HG02884 (cell line): Measurements from ENCODE around the gene OR3A2.
"Not testable (repeated sequence)": the region's sequence is repeated elsewhere in the genome, so short reads cannot be mapped to it uniquely, and the experiment has no call there.

Source experiments
- ATAC-seq: cut with Tn5 transposase; IDR thresholded peaks from one replicate; pipeline ENCODE4 v1.9.1; 2021; ENCODE audit warnings: mild to moderate bottlenecking, moderate library complexity; ENCODE audit not compliant: unreplicated experiment

Gene OR3A2

DNA sequence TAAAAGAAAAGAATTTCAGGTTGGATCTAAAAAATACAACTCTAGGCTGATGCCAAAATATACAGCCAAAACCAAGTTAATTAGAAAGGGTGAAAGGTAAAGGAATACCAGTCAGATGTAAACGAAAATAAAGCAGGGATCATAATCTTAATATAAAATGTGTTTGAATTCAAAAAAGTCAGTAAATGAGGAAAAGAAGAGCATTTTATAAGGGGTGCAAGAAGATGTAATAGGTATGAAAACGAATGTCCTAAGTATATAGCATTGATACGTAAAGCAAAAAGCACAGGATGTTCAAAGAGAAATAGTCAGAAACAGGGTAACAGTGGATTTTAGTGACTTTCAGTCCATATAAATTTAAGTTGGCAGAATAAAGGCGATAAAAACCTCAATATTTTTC, 90.5 kb downstream of the OR3A2 start:
- no peak for ATAC-seq

DNA sequence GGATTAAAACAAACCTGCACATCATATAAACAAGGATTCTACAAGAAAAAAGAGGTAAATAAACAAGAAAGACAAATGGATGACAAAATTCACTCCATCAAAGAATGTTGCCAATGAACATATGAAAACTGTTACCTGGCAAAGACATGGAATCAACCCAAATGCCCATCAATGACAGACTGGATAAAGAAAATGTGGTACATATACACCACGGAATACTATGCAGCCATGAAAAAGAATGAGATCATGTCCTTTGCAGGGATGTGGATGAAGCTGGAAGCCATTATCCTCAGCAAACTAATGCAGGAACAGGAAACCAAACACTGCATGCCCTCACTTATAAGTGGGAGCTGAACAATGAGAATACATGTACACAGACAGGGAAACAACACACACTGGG, 92.6 kb downstream of the OR3A2 start:
- not testable (repeated sequence) for ATAC-seq

DNA sequence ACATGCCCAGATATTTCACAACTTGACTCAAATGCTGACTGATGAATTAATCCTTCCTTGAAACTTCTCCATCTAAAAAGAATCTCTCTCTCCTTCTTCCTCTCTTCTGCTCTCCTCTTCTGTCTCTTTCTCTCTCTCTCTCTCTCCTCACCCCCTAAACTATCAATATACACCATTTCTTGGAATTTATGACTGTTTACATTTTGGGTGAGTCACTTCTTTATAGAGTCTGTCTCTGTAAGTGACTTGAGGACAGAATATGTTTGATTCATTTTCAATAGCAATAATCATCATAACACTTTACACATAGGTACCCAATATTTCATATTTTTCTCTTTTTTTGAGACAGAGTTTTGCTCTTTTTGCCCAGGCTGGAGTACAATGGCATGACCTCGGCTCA, 103.2 kb downstream of the OR3A2 start:
- no peak for ATAC-seq

DNA sequence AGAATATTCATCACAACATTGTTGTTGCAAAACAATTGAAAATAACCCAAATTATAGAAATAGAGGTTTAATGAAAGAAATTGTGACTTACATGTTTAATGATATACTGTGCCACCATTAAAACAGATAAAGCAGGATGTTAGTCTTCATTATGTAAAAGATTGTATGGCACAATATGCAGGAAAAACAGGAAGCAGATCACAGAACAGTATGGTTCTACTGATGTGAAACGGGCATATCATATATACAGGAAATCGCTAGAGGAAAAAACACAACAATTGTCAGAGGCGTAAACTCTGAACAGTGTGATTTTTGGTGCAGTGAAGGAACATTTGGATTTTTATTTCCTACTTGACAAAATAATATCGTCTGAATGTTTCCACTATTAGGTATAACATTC, 110.0 kb downstream of the OR3A2 start:
- ATAC-seq: no peak

DNA sequence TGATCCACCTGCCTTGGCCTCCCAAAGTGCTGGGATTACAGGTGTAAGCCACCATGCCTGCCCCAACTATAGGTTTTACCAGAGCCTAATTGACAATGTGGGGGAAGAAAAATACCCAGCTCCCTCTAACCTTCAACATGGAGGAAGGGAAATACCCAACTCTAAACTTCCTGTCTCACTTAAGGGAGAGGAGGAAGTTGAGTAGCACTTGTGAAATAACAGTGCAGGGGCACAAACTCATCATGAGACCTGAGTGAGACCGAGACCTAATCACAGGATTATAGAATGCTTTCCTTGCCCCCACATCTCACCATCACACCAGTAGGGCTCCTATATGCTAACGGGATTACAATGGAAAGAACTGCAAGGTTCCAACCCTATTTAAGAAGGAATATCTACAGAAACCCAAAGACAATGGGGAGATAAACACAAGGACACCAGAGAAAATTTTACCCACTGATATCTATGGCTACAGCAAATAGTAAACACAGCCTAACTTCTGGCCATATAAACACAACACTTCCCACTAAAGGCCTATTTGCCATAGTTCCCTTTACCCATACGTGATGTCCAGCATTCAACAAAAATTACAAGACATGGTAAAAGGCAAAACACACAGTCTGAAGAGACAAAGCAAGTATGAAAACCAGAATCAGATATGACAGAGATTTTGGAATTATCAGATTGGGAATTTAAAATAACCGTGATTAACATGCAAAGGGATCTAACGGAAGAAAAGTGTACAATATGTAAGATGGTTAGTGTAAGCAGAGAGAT, 114.8 kb downstream of the OR3A2 start:
- no peak for ATAC-seq

DNA sequence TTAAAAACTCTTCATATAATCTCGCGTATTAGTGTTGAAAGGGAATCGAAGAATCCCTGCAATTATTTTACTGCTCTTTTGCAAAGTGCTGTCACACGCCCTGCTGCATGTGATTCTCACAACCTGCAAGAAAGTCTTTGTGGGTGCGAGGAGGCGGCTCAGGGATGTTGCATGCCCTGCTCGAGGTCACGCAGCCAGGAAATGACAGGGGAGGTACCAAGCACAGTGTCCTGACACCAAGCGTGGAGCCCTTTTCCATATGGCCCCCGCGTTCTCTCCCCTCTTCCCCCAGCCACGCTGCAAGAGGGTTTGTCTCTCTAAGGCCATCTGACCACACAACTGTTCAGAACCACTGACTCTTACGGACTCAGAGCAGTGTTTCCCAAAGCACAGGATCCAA, 125.5 kb downstream of the OR3A2 start:
- no peak for ATAC-seq

DNA sequence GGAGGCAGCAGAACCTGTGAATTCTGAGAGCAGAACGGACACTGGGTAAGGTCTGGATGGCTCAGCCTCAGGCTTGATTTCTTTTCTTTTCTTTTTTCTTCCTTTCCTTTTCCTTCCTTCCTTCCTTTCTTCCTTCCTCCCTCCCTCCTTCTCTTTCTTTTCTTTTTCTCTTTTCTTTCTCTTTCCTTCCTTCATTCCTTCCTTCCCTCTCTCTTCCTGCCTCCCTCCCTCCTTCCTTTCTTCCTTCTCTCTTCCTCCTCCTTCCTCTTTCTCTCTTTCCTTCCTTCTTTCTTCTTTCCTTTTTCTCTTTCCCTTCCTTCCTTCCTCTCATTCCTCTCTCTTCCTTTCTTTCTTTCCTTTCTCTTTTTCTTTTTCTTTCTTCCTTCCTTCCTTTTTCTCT, 125.9 kb downstream of the OR3A2 start:
- ATAC-seq: no peak

DNA sequence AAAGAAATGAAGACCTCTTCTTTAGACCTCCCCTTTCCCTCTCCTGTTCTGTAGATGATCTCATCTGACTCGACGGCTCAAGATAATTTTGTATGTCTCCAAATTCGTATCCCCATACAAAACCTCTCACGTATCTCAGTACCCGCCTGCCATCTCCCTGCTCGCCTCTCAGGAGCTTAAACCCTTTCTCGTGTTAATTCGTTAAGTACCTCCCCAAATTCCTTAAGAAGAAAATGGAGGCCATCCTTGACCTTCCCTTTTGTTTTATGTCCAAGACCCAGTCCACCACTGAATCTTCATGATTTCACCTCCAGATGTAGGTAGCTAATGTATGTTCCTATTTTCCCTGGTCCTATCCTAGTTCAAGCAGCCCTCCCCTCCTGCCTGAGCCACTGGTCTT, 129.5 kb downstream of the OR3A2 start:
- no peak for ATAC-seq

DNA sequence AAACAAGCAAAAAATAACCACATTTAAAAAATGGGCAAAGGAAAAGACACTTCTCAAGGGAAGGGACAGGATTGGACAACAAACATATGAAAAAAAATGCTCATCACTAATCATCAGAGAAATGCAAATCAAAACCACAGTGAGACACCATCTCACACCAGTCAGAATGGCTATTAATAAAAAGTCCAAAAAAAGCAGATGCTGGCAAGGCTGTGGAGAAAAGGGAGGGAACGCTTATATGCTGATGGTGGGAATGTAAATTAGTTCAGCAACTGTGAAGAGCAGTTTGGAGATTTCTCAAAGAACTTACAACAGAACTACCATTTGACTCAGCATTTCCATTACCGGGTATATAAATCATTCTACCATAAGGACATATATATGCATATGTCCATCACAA, 137.1 kb downstream of the OR3A2 start:
- ATAC-seq: not testable (repeated sequence)

DNA sequence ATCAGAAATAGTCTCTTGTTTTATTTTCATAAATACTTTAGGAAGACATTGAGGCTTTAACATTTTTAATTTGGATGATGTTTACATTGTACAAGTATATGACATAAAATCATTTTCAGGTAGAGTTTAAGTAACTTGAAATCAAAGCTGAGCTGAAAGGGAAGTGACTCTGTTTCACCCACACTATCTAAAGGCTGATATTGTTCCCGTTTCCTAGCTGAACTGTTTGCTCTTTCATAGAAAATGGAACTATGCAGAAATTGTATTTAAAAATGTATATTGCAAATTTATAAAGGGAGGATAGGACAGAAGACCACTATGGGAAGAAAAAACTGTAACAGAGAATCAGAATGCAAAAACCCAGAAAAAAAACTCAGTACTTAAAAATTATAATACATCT, 141.3 kb downstream of the OR3A2 start:
- ATAC-seq: not testable (repeated sequence)

DNA sequence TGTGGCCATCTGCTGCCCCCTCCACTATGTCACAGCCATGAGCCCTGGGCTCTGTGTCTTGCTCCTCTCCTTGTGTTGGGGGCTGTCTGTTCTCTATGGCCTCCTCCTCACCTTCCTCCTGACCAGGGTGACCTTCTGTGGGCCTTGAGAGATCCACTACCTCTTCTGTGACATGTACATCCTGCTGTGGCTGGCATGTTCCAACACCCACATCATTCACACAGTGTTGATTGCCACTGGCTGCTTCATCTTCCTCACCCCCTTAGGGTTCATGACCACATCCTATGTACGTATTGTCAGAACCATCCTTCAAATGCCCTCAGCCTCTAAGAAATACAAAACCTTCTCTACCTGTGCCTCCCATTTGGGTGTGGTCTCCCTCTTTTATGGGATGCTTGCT, 145.1 kb downstream of the OR3A2 start:
- not testable (repeated sequence) for ATAC-seq

DNA sequence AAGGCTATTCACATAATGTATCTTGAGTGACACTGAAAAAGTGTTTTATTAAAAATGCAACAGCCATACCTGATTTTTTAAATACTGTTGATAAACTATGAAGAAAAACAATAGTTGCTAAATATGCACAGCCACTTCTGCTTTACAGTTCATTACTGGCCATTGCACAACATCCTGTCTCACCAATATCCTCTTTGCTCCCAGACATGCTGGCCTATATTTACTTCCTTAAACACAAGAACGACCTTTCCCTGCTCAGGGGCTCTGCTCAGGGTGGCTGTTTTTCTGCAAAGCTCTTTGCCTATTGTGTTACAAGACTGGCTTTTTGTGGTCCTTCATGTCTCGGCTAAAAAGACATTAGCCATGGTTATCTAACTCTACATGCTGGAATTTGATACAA, 147.4 kb downstream of the OR3A2 start:
- not testable (repeated sequence) for ATAC-seq

DNA sequence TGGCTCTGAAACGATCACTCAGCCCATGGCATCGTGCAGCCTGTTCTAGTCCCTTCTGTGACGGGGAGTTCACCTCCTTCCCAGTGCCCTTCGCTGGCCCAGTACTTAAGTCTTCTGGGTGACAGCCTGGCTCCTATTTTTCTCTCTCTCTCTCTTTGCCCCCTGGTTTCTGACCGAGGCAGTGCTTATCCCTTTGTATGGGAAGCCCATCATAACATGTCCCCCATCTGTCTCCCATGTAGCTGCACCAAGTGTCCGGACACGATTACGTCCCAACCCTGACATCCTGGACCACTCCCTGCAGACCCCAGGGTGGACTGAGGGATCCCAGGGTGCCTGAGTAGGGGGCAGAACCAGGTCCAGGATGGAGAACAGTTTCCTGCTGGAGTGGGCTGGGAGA, 153.8 kb downstream of the OR3A2 start:
- ATAC-seq: not testable (repeated sequence)
